ENCODE results near the gene RFX8. TPM values are rescaled to one million over a fixed set of nuclear protein-coding genes. Genes with fewer than 3 reads are reported as not detected.

The RFX8 gene
- total RNA-seq, 1 donor: 0.81 TPM

DNA sequence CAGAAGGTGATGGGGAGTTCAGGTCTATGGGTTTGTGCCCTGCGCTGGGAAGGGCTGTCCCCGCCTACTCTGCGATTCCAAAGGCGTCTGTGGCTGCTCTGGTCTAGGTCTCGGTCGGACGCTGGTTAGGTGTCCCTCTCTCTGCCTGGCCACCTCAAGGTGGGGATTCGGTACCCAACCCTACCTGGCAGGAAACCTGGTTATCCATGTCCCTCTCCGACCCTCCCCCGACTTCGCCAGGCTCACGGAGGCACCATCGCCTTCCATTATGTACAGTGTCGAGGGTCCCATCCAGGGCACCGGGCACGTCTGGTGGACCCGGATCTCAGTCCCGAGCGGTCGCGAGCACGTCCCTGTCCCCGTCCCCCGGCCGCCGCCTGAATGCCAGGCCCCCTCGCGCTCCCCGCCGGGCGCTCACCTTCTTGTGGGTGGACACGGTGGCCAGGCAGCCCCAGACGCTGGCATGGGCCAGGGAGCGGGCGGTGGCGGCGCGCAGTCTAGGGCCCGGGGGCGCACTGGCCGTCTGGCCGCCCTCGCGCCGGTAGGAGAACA lies 88.2 kb downstream of the RFX8 start:
- no peak for DNase-seq (ENCODE audit: low read depth in 2 of 3, low spot score in 2 of 3)

DNA sequence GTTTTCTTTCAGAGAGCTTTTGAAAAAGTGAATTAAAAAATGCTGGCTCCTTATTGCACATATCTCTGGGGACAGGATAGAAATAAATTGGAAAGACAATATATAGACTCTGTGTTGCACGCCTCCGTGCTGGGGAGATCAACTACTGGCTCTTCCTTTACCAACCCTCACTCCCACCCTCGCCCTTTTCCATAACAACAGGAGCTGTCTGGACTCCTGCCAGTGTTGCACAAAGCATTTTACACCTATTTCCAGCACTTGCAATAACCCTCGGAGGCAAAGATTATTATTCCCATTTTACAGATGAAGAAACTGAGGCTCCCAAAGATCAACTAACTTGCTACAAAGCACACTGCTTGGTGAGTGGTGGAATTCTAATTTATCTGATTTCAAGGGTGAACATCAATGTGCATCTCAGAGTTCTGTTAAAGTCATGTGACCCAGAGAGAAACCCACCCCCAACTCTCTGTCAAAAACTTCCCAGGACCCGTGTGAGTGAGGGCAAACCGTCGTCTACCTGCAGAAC lies 91.8 kb downstream of the RFX8 start:
- DNase-seq (ENCODE audit: low read depth in 2 of 3, low spot score in 2 of 3): no peak

- DNase-seq (ENCODE audit: low read depth in 2 of 3, low spot score in 2 of 3): no peak
These were observed 92.5 kb downstream of the RFX8 start for GRCh38 chr2:101382442-101382841.

GRCh38 chr2:101380376-101380775 lies 94.5 kb downstream of the RFX8 start:
- DNase-seq (ENCODE audit: low read depth in 2 of 3, low spot score in 2 of 3): no peak

- DNase-seq (ENCODE audit: low read depth in 2 of 3, low spot score in 2 of 3): no peak
These were observed 95.8 kb downstream of the RFX8 start for GRCh38 chr2:101379091-101379490.

GRCh38 chr2:101375653-101376052 lies 99.3 kb downstream of the RFX8 start:
- DNase-seq (ENCODE audit: low read depth in 2 of 3, low spot score in 2 of 3): no peak

DNA sequence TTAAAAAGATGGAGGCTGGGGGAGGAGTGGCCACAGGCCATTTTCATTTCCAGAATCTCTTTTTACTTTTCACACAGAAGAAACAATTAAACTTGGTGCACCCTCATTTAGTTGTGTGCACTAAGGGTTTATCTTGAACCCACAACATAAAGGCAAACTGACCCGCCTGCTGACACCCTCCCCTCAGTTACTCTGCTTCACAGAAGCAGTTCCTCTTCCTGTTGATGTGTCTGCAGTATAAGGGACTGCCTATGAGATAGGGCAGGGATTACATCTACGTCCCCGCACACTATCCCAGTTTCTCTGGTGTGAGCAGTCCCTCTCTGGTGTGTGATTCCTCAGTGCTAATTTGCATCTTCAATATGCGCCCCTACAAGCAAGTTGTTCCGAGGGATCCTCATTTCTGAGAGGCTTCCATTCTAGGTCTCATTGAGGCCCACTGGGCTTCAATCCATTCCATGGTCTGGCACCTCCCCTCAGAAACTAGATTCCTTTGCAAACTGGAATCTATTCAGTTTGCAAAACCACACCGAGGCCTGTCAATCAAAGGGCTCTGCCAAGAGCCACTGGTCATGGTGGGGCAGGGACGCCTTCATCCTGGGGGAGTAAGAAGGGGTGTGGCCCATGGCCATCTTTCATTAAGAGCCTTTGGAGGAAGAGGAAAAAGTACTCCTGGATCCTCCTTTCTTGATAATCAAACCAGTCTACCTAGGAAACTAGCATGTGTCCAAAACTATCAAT lies 99.9 kb downstream of the RFX8 start:
- DNase-seq (ENCODE audit: low read depth in 2 of 3, low spot score in 2 of 3): no peak

DNA sequence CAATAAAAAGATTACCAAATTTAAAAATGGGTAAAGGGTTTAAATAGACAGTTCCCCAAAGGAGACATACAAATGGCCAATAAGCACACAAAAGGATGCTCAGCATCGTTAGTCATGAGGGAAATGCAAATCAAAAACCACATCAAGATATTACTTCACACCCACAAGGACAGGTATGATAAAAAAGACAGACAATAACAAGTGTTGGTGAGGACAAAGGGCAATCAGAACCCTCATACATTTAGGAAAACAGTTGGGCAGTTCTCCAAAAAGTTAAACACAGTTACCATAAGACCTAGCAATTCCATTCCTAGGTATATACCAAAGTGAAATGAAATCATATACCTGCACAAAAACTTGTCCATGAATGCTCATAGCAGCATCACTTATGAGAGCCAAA lies 102.1 kb downstream of the RFX8 start:
- DNase-seq (ENCODE audit: low read depth in 2 of 3, low spot score in 2 of 3): no peak

DNA sequence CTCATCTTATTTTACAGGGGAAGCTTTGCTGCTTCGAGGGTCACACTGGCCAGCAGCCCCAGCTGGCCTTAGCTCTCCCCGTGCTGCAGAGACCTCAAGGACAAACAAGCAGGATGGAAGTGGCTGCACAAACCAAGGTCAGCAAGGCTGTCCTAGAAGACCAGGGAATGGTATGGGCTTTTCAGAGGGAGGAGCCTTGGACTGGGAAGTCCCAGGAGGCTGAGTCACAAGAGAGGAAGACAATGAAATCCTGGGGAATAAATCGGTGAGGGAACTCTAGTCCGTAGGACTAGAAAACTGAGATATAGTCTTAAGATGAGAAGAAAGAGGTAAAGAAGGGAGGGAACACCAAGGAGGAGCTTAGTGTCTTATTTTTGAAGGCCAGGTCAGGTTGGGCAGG lies 103.3 kb downstream of the RFX8 start:
- DNase-seq (ENCODE audit: low read depth in 2 of 3, low spot score in 2 of 3): no peak

DNA sequence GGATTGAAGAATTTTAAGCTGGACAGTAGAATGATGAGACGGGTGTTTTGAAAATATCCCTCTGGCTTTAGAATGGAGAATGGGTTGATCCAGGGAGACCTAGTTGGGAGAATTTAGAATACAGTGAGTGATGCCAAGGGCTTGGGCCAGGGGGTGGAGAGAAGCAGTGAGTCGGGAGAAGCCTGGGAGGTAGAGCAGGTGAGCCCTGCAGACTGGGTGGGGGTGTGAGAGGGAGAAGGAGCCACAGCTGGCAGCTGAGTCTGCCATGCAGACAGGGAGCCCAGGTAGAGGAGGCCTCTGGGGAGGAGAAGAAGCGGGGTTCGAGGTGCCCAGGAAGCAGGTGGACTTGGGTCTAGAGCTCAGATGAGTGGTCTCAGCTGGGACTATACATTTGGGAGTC lies 105.8 kb downstream of the RFX8 start:
- DNase-seq (ENCODE audit: low read depth in 2 of 3, low spot score in 2 of 3): no peak

DNA sequence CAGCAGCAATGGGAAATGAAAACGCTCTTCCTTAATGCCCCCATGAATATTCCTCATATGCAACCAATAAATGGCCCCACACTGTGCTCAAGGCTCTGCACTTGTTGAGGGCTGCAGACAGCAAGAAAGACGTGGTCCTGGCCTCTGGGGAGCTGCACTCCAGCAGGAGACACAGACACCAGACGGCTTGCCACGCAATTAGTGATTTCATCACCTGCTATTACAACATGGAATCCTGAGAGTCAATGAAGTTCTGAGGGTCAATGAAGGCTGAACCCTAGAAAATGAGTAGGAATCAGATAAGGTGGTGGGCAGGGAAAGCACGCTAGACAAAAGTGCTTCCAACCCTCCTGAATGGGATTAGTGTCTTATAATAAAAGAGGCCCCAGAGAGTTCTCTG lies 106.5 kb downstream of the RFX8 start:
- no peak for DNase-seq (ENCODE audit: low read depth in 2 of 3, low spot score in 2 of 3)

- DNase-seq (ENCODE audit: low read depth in 2 of 3, low spot score in 2 of 3): no peak
These were observed 107.4 kb downstream of the RFX8 start for GRCh38 chr2:101367508-101367907.

DNA sequence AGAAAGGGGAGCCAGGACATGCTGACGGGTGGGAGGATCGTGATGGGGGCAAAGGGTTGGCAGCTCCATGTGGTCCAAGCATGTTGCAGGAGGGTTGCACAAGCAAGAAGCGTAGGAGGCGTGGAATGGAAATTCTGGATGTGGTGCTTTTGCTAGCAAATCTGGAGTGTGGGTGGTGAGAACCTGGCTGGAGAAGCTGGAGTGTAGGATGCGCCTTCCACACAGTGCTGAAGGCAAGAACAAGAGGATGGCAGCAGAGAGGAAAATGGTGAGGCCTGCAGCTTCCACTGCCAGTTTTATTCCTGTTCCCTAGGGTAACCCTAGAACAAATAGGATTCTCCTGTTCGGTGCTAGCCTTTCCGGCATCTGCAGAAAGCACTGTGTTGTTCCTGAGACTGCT lies 110.0 kb downstream of the RFX8 start:
- DNase-seq (ENCODE audit: low read depth in 2 of 3, low spot score in 2 of 3): no peak

- DNase-seq (ENCODE audit: low read depth in 2 of 3, low spot score in 2 of 3): no peak
These were observed 112.1 kb downstream of the RFX8 start for GRCh38 chr2:101362777-101363176.

GRCh38 chr2:101362316-101362715 lies 112.6 kb downstream of the RFX8 start:
- no peak for DNase-seq (ENCODE audit: low read depth in 2 of 3, low spot score in 2 of 3)

DNA sequence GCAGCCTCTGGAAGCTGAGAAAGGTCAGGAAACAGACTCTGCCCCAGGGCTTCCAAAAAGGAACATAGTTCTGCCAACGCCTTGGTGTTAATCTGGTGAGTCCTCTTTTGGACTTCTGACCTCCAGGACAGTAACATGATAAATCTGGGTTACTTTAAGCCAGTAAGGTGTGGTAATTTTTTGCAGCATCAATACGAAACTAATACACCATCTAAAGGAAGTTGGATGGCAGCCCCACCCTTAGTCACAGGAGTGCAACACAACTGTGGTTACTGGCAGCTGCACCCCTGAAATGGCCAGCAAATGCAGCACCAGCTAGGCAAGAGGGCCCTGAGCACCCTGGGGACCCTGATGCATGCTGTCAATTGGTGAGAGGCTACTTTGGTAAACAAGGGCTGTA lies 113.4 kb downstream of the RFX8 start:
- DNase-seq (ENCODE audit: low read depth in 2 of 3, low spot score in 2 of 3): no peak

GRCh38 chr2:101361121-101361520 lies 113.8 kb downstream of the RFX8 start:
- no peak for DNase-seq (ENCODE audit: low read depth in 2 of 3, low spot score in 2 of 3)

DNA sequence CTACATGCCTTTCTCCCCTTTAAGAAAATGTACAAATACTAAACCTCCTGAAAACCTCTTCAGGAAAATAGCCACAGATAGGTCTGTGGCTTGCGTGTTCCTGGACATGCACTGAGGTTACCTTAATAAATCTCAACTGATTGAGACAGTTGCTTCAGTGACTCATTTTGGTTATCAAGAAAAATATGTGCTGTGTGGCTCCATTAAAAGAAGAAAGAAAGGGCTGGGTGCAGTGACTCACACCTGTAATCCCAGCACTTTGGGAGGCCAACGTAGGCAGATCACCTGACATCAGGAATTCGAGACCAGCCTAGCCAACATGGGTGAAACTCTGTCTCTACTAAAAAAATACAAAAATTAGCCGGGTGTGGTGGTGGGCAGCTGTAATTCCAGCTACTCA lies 114.7 kb downstream of the RFX8 start:
- DNase-seq (ENCODE audit: low read depth in 2 of 3, low spot score in 2 of 3): no peak

GRCh38 chr2:101359410-101359954 lies 115.4 kb downstream of the RFX8 start:
- DNase-seq (ENCODE audit: low read depth in 2 of 3, low spot score in 2 of 3): no peak

- no peak for DNase-seq (ENCODE audit: low read depth in 2 of 3, low spot score in 2 of 3)
These were observed 117.5 kb downstream of the RFX8 start for GRCh38 chr2:101357376-101357775.

DNA sequence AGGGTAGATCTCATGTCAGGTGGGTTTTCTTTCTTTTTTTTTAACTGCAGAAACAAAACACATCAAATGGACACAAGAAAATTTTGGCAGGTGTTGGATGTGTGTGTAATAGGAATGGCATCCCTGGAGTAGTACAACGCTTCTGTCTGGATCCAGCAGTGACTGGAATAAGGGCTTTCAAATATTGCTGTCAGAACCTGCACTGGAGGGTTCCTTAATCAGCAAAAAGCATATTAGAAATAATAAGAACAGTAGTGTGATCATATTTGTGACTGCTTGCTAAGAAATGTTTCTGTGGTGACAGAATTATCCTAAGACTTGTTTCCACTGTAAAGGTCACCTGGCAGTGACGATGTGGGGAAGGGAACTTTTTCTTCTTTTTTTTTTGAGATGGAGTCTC lies 118.4 kb downstream of the RFX8 start:
- DNase-seq (ENCODE audit: low read depth in 2 of 3, low spot score in 2 of 3): no peak

DNA sequence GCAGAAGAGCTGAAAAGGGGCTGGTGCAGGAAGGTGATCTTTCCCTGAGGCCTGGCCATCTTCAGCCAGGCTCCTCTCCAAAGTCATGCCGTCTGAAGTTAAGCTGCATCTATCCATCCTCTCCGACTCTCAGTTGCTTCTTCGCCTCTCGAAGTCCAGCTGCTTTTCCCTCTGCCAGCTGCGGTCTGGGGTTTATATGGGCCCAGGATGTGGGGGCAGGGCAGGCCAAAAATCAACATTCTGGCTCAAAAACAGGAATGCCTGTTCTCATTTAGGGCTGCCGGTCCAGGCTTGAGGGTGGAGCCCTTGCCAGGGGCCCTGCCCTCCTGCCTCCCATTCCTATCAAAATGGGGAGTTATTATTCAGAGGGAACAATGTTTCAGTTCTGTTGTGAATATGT lies 118.9 kb downstream of the RFX8 start:
- DNase-seq (ENCODE audit: low read depth in 2 of 3, low spot score in 2 of 3): no peak
